DMS53 treated with DMSO at 0.1 percent for 48 hours (cell line): ENCODE results near the gene BSCL2.
"Not testable (repeated sequence)": the region's sequence is repeated elsewhere in the genome, so short reads cannot be mapped to it uniquely, and the experiment has no call there.

Experiments used
- DNase-seq: peaks from one replicate; lab custom pipeline; 2025; ENCODE audit not compliant: unreplicated experiment; lab: John Stamatoyannopoulos, UW

Gene BSCL2

DNA sequence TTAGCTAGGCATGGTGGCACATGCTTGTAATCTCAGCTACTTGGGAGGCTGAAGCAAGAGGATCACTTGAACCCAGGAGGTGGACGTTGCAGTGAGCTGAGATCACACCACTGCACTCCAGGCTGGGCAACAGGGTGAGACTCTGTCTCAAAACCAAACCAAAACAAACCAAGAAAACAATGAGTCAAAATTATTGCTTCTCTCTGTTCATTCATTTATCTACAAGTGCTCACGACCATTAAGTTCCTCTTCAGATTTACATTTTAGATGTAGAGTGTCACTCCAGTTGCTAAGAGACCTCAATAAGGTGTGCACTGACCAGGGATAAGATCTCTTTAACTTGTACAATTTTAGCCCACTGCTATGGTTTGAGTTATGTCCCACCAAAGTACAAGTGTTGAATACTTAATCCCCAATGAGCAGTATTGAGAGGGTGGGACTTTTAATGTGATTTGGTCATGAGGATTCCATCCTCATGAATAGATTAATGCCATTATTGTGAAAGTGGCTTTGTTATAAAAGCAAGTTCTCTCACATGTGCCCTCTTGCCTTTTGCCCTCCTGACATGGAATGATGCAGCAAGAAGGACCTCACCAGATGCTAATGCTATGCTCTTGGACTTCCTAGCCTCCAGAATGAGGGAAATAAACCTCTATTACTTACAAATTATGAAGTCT is 12.2 kb upstream of the BSCL2 start:
- no peak for DNase-seq

DNA sequence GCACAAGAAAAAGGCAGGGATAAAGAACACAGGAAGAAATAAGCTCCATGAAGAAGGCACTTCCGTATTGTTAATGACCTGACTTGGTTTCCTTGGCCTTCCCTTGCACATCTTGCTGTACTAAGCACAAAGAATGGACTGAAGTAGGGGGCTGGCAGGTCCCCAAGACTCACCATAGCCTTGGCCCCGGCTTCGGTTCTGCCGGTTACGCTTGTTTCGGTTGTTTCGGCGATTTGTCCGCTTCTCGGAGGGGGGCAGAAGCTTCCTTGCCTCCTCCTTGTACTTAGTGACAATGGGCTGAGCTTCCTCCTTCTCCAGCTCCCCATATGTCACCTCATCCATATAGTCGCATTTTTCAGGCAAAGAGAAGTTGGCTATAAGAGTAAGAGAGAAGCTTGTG is 9.6 kb upstream of the BSCL2 start:
- DNase-seq = no peak

DNA sequence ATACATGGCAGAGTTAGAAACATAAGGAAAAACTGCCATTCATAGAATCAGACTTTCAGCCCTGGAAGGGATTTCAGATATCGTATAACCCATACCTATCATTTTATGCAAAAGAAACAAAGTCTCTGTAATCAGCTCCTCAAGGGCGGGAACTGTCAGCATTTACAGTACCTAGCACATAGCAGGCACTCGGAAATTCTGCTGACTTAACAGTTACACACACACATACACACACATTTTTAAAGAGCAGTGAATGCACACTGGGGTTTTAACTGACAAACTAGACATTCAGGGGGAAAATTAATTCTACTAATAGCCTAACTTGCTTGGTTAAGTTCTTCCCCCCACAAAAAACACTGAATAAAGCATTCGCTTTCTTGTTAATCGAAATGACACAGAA is 9.0 kb upstream of the BSCL2 start:
- DNase-seq = no peak

DNA sequence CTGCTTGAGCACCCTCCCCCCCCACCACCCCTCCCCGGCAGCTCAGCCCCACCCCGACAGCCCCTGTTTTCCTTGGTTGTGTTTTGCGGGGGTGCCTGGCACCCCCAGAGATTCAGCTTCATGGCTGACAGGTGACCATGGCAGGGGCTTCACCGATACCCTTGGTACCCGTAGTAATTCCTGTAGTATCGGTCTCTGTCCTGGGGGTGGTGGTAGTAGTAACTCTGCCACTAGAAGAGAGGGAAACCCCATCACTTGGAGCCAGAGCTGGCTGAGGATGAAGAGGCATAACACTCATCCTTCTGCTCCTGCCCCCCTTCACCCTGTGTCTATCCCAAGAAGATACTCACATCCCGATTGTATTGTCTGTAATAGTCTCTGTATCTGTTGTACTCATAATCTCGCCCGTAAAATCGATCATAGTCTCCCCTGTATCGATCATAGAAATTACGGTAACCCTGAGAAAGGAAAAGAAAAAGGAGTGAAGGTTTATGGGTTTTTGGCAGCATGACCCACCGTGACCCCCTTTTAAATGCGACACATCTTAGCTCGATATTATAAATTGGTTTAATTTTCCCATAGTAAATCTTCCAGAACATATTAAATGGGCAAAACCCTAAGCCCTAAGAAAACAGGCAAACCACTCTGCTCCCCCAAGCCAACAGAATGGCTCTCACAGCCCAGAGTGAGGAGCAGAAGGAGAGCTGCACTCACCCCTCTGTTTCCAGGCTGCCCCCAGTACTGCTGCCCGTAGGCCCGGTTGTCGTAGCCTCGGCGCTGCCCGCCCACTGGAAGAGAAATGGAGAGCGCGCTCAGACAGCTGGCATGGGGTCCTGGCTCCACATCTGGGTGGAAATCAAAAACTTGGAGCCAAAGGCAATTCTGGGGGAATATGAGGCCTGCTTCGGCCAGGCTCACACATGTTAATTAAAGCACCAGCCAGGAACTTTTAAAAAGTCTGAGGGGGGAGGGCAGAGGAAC is 8.2 kb upstream of the BSCL2 start:
- DNase-seq = no peak

DNA sequence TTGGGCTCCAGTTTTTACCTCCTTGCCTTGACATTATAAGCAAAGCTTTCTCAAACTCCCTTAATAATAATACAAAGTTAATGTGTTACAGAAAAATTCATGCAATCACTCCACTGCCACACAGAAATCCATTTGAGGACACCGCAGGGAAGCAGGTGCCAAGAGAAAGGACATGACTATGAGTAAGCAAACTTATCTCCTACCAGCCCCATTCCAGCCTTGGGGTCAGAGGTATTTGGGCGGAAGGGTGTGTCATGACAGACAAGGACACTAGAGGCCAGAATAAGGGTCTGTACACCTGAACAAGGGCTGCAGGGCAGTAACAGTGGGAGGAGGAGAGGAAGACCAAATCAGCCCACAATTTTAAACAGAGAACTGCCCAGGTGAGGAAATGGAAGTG is 6.1 kb upstream of the BSCL2 start:
- no peak for DNase-seq

DNA sequence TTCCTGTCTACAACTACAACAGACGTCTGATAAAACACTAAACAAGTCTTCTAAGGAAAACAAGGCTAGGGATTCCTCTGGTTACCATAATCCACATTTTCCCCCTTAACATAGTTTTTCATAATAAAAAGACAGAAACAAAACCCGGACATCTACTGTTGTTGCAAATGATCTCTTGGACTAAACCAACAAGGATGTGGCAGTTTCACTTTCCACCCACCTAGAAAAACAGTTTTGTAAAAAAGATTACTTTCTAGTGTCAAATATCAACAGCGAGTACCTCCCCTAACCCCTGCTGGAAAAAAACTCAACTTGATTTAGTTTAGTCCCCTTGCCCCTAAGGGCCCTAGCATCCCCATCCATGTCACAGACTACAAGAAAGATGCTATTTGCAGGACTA is 5.6 kb upstream of the BSCL2 start:
- no peak for DNase-seq

DNA sequence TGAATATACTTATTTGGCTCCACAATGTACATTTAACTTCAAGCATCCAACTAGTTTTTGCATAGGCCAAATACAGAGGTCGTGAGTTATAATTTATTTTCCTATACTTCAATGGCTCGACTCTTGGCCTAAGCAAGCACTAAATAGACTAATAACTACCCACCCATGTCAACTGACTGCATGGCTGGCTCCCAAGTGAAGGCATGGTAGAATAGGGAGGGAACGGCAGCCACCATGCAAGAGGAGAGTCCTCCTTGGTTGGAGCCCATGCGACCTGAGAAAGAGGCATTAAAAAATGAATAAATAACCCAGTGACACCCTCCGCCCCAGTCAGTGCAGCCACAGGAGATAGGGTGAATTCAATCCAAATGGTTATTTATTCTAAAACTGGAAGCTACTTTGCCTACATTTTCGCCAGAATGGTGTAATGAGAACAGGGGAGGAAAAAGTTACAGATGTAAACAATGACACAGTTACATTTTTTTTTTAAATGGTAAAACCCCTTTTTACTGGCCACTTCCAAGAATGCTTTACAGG is 5.1 kb upstream of the BSCL2 start:
- DNase-seq = no peak

DNA sequence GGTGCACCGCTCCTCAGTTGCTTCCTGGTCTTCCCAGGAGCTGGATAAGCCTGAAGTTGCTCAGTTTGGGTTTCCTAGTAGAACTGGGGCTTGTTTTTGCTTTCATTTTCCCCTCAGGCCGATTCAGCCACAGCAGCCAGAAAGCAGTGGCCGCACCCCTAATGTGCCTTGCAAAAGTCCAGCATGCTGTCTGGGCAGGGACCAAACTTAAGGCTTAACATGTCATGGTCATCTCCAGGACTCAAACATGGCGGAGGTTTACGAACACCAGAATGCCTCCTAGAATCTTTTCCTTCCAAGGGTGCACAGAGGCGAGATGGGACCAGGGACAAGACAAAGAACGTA is 2.7 kb upstream of the BSCL2 start:
- peak; percentile 34 for DNase-seq

DNA sequence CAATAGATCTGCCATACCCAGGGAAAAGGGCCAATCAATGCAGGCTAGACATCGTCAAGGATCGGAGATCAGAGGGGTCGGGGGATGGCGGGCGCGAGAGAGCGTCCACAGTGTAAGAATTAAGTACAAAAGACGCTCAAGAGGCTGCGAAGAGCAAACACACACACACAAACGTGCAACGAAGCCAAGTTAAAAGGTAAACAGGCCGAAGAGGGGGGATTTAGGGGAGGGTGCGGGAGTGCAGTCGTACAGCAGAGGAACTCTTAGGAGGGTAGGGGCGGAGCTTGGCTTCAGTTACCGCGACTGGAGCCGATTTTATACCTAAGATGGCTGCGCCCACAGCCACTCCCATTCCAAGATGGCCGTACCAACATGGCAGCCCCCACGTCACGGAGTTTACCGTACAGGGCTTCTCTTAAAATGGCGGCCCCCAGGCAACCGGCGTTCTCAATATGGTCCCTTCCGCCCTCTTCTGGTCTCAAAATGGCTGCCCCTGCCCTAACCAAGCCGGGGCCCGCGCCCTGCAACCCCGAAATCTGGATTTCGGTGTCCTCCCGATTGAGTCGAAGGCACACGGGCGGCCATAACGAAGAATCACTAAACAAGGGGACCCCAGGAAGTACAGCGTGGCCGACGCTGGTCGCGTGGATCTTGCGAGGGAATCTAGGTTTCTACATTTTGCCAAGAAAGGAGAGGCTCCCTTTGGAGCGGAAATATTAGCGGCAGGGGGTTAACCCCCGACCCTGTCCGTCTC is 2.2 kb upstream of the BSCL2 start:
- peak; percentile 95 for DNase-seq

DNA sequence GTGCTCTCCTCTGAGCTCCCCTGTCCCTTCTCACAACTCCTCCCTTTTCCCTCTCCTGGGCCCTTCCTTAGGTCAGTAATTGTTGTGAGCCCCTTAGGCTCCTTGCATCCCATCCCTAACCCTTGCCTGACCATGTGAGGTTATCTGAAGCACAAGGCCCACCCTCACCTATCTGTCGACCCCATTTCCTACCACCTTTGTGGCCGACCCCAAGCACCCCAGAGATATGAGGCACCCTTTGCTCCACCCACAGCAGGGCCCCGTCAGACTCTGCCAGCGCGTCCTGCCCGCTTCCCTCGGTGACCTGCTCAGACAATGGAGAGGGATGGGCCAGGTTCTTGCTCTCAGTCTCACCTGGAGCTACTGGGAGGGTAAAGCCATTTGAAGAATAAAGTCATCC is 1.6 kb upstream of the BSCL2 start:
- peak; percentile 65 for DNase-seq

DNA sequence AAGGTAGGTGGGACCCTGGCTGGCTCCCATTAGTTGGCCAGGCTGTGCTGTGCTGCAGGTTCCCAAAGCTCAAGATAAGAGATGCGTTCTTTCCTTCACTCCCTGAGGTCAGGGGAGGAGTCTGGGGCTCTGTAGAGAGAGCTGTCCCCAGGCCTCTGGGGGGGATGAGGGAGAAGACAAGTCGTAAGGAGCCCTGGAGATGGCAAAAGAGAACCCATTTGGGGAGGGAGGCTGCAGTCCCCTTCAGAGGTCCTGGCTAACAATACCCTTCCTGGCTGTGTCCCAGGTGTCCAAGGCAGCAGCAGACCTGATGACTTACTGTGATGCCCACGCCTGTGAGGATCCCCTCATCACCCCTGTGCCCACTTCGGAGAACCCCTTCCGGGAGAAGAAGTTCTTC is 1.2 kb upstream of the BSCL2 start:
- DNase-seq = no peak

DNA sequence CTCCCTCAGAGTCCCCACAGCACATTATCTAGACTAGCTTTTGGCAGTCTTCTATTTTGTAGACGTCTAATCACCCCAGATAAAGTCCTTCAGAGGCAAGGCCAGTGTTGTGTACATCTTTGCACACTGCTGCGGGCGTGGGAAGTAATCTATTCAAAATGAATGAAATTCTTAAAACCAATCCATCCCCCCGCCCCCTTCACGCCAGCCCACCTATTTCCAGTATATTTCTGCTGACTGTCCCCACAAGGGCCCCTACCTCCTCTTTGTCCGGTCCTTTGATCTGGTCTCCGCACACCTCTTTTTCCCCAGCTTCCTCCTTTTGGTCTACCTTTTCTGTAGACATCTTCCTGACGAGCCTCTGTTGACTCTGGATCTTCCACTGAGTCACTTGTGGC is 375 bp downstream of the BSCL2 start:
- no peak for DNase-seq

DNA sequence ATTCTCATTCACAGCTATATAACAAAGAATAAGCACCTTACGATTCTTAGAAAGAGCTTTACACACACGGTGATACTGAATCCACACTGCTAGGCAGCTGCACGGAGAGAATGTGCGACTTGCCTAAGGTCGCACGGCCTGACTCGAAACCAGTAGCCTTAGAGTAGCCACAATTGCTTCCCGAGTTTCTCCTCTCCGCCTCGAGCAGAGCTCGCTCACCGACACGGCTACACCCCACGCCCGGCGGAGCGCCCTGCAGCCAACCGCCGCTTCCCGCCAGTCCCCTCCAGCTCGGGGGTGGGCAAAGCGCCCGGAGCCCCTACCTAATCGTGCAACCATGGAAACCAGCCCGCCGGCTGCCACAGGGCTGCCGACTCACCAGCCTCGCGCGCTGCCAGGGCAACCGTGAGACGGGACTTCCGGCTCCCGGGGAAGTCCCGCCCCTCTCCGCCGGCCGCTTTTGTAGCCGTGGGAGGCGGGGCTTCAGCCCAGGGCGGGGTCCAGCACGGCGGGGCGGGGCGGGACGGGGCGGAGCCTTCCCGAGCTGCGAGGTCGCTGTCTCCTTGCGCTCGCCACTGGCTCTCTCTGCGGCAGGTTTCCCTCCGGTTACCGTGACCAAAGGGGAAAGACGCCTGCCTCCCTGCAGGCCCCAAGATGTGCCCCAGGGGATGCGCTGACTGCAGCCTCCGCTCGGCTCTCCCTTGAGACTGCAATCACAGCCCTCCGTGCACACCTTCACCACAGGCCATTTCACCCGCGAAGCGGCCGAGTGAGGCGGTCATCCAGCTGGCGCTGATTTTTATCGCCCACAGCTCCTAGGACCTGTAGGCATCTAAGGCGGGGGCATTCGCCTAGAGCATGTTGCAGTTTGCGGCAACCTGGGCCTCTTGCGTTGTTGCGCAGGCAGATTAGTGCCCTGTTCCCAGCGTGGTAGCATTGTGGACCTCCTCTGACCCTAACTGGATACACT is 1.1 kb downstream of the BSCL2 start:
- peak; percentile 58 for DNase-seq

DNA sequence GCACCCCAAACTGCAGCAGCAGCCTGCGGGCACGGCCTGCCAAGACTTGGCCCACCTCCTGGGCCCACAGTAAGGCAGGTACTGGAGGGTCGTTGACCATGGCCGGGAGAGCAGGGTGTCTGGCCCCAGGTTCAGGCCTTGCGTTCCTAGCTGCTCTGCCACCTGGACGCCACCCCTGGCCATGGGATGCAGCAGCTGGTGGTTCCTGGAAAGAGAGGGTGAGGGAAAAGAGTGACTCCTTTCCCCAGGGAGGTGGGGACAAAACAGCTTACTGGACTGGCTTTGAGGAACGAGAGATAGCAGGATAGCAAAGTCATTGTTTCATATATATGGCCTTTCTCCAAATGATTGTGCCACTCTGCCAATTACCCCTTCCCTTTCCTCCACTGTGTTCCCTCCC is 1.8 kb downstream of the BSCL2 start:
- no peak for DNase-seq

DNA sequence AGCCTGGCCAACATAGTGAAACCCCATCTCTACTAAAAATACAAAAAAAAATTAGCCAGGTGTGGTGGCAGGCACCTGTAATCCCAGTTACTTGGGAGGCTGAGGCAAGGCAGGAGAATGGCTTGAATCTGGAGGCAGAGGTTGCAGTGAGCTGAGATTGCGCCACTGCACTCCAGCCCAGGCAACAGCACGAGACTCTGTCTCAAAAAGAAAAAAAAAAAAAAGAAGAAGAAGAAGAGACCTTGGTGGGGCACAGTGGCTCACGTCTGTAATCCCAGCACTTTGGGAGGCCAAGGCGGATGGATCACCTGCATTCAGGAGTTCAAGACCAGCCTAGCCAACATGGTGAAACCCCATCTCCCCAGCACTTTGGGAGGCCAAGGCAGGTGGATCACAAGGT is 3.3 kb downstream of the BSCL2 start:
- DNase-seq = not testable (repeated sequence)

DNA sequence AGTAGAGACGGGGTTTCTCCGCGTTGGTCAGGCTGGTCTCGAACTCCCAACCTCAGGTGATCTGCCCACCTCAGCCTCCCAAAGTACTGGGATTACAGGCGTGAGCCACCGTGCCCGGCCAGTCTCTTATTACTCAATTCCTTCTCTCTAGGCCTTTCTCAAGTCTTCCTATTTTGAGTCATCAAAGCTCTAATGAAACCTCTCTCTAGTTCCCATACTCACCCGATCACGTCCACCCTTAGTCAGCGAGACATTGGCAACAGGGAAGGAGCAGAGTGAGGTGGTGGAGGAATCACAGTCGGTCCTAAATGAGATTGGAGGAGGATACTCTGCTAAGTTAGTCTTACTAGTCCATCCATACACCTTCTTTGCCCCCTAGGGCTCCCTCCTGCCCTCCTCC is 5.0 kb downstream of the BSCL2 start:
- DNase-seq = no peak

DNA sequence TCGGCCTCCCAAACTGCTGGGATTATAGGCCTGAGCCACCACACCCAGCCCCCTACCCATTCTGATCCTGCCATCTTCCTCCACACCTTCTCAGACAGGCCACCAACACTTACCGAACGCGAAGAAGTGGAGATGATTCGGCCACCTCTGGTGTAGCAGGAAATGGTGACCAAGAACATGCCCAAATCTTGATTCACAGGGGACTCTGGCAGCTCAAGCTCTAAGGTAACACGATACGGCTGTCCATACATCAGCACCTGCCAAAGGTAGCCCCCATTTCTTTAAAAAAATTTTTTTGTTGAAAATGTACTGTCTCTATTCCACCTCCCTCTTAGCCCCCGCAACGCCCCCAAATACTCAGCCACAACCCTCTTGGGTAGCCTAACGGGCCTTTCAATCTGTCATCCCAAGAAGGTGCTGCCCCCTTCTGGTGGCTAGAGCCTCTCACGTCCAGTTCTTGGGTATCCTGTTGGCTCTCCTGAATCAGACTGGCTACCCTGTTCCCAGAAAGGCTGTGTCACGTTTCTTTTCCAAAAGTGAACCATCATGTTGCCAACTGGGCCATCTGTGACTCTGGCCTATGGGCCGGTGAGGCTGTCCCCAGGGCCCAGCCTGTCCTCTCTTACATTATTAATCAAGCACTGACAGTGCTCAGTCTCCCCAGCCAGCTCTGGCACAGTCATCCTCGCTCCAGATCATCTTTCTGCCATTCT is 12.6 kb downstream of the BSCL2 start:
- peak; percentile 47 for DNase-seq

DNA sequence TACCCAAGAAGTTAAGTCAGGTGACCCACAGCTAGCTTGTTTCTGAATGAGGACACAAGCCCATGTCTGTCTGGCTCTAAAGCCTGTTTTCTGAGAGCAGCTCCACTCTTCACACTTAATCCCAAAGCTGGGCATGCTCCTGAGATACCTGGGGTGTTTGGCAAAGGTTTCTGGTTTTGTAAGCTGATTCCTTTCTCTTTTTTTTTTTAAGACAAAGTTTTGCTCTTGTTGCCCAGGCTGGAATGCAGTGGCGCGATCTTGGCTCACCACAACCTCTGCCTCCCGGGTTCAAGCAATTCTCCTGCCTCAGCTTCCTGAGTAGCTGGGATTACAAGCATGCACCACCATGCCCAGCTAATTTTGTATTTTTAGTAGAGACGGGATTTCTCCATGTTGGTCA is 13.6 kb downstream of the BSCL2 start:
- not testable (repeated sequence) for DNase-seq

DNA sequence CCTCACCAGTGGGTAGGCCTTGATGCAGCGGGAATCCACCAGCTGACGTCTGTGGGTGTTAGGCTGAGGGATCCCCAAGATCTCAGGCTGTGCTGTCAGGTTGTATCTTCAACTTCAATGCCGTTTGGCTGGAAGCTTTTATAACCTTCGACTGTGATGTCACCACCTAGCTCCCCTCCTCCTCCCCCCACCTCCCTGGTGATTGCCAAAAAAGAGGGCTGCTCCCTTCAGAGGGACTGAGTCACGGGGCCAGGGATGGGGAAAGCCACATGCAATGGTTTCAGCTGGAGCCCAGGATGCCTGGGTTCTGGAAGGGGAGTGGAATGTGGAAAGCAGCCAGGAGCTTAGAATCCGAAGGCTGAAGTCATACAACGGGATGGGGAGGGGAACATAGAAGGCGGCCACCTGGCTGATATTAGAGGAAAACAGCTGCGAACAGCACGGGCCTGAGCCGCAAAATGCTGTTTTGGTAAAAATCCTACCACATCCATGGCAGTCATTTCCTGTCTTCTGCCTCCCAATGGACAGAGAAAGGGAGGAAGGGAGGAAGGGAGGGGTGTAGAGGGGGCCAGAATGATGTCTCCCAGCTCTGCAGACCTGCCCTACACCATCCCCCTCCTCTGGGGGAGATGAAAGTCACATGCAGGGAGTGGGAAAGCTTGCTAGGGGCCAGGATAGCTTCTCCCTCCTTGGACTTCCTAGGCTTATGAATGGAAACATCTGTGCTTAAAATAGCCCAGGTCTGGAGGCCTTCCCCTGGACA is 17.6 kb downstream of the BSCL2 start, which contains the start of gene LRRN4CL:
TSS of gene LRRN4CL (minus strand) at position 110 of the 763 bp plus-strand sequence. CDS start 1,022 bp downstream, outside the sequence.
- DNase-seq = no peak
